Epithelial cell of esophagus (primary cell): ENCODE measurements around the gene DNAH7.

Experiments
- DNase-seq: peaks from one replicate; pipeline ENCODE4 v3.0.0; 2010; ENCODE audit warnings: low read depth
- H3K4me3 ChIP-seq: 2 replicates; pipeline ENCODE4 v1.5.1; 2011; ENCODE audit warnings: mild to moderate bottlenecking, low read length, control low read depth
- CTCF ChIP-seq: IDR thresholded peaks from 2 replicates; pipeline ENCODE4 v1.5.1; 2011; ENCODE audit warnings: low read depth, mild to moderate bottlenecking, low read length, control low read depth, inconsistent platforms; ENCODE audit not compliant: insufficient read depth; ENCODE audit errors: missing control alignments

DNAH7 gene

GRCh38 chr2:195909926-195910325, 158.7 kb downstream of the DNAH7 start:
- no peak for DNase-seq
- TF ChIP-seq CTCF: no peak
- H3K4me3 ChIP-seq: no peak overlapping the region

GRCh38 chr2:195907474-195907873, 161.2 kb downstream of the DNAH7 start:
- no peak for TF ChIP-seq CTCF
- DNase-seq: peak; percentile 7
- no peak overlapping the region for H3K4me3 ChIP-seq

GRCh38 chr2:195903956-195904355, 164.7 kb downstream of the DNAH7 start:
- H3K4me3 ChIP-seq: no peak overlapping the region
- DNase-seq: no peak
- no peak for TF ChIP-seq CTCF

- peak; percentile 77 for DNase-seq
- no peak for TF ChIP-seq CTCF
- no peak overlapping the region for H3K4me3 ChIP-seq
Observed at GRCh38 chr2:195902857-195903256, 165.8 kb downstream of the DNAH7 start.

- DNase-seq: no peak
- TF ChIP-seq CTCF: no peak
- H3K4me3 ChIP-seq: no peak overlapping the region
Observed at GRCh38 chr2:195899226-195899625, 169.4 kb downstream of the DNAH7 start.

- no peak for TF ChIP-seq CTCF
- DNase-seq: peak; percentile 88
- H3K4me3 ChIP-seq: no peak overlapping the region
Observed at GRCh38 chr2:195898505-195899191, 170.0 kb downstream of the DNAH7 start.

- TF ChIP-seq CTCF: no peak
- no peak overlapping the region for H3K4me3 ChIP-seq
- DNase-seq: no peak
Observed at GRCh38 chr2:195891081-195891480, 177.6 kb downstream of the DNAH7 start.
